ENCODE data around the gene FAM120A. TPM values are rescaled to one million over a fixed set of nuclear protein-coding genes. Genes with fewer than 3 reads are reported as not detected.

FAM120A gene
- total RNA-seq, 4 donors from 2014 or later = 44.4 to 94.7 (median 72.3) TPM

GRCh38 chr9:93574091-93574899 is 122.8 kb downstream of the FAM120A start:
- ATAC-seq (no peak), DNase-seq (no peak)
- intact Hi-C loops (cut with DNase I; ENCODE audit: low total_unique reads) = no loop called here
- H3K4me1 ChIP-seq = peaks cover 22 to 25% of the 10 kb centered on the region in 2 donors
- in situ Hi-C loops (cut with MboI; ENCODE audit: low sequenced_read_pairs in 4 of 4) = loop anchor here (25.0 kb wide), 3 partner anchors 112 to 412 kb away; partner anchors contain the start of genes FAM120A (in 1 of the 4) and FAM120AOS (in 1 of the 4)
- H3K27me3 ChIP-seq = no peaks in the 10 kb centered on the region
- no peak overlapping the region for H3K4me3 ChIP-seq
- no peaks in the 10 kb centered on the region for H3K36me3 ChIP-seq
- H3K9me3 ChIP-seq = no peaks in the 10 kb centered on the region
- no peak for TF ChIP-seq POLR2A (IDR thresholded peaks at IDR 0.05)
- TF ChIP-seq, protein P1, sequence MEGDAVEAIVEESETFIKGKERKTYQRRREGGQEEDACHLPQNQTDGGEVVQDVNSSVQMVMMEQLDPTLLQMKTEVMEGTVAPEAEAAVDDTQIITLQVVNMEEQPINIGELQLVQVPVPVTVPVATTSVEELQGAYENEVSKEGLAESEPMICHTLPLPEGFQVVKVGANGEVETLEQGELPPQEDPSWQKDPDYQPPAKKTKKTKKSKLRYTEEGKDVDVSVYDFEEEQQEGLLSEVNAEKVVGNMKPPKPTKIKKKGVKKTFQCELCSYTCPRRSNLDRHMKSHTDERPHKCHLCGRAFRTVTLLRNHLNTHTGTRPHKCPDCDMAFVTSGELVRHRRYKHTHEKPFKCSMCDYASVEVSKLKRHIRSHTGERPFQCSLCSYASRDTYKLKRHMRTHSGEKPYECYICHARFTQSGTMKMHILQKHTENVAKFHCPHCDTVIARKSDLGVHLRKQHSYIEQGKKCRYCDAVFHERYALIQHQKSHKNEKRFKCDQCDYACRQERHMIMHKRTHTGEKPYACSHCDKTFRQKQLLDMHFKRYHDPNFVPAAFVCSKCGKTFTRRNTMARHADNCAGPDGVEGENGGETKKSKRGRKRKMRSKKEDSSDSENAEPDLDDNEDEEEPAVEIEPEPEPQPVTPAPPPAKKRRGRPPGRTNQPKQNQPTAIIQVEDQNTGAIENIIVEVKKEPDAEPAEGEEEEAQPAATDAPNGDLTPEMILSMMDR (IDR thresholded peaks at IDR 0.05 in 4 of 5, conservative IDR thresholded peaks at IDR 0.05 in 1 of 5) = no peak
- H3K27ac ChIP-seq = peak overlapping the region in 1 of 4 donors; percentile 89

- peak overlapping the region; percentile 71 to 80 (median 76) for H3K4me3 ChIP-seq
- H3K4me1 ChIP-seq = peaks cover 31 to 34% of the 10 kb centered on the region in 2 donors
- TF ChIP-seq, protein P1 (IDR thresholded peaks at IDR 0.05 in 4 of 5, conservative IDR thresholded peaks at IDR 0.05 in 1 of 5) = no peak
- TF ChIP-seq POLR2A (IDR thresholded peaks at IDR 0.05) = no peak
- no peak for DNase-seq
- intact Hi-C loops (cut with DNase I; ENCODE audit: low total_unique reads) = no loop called here
- H3K36me3 ChIP-seq = no peaks in the 10 kb centered on the region
- ATAC-seq = peak in 1 of 2 donors; percentile 16
- H3K9me3 ChIP-seq = no peaks in the 10 kb centered on the region
- peak overlapping the region; percentile 84 to 89 (median 86) for H3K27ac ChIP-seq
- in situ Hi-C loops (cut with MboI; ENCODE audit: low sequenced_read_pairs in 4 of 4) = loop anchor here (25.0 kb wide), 3 partner anchors 113 to 413 kb away; partner anchors contain the start of genes FAM120A (in 1 of the 4) and FAM120AOS (in 1 of the 4)
- H3K27me3 ChIP-seq = no peaks in the 10 kb centered on the region
Measured at GRCh38 chr9:93574900-93575795, 123.7 kb downstream of the FAM120A start.

GRCh38 chr9:93575796-93576257 is 124.3 kb downstream of the FAM120A start:
- Histone ChIP-seq H3K4me1 (peaks cover 38 to 40% of the 10 kb centered on the region in 2 donors), H3K36me3 (no peaks in the 10 kb centered on the region), H3K9me3 (no peaks in the 10 kb centered on the region), H3K27me3 (no peaks in the 10 kb centered on the region), H3K27ac (peak overlapping the region; percentile 84 to 89 (median 86)), H3K4me3 (peak overlapping the region; percentile 71 to 80 (median 76))
- DNase-seq (no peak), ATAC-seq (peak; percentile 21 to 25)
- intact Hi-C loops (cut with DNase I; ENCODE audit: low total_unique reads) = no loop called here
- in situ Hi-C loops (cut with MboI; ENCODE audit: low sequenced_read_pairs in 4 of 4) = no loop called here
- TF ChIP-seq, protein P1 (IDR thresholded peaks at IDR 0.05 in 4 of 5, conservative IDR thresholded peaks at IDR 0.05 in 1 of 5) = no peak
- TF ChIP-seq POLR2A (IDR thresholded peaks at IDR 0.05) = peak in 1 of 2 donors; percentile 32

DNA sequence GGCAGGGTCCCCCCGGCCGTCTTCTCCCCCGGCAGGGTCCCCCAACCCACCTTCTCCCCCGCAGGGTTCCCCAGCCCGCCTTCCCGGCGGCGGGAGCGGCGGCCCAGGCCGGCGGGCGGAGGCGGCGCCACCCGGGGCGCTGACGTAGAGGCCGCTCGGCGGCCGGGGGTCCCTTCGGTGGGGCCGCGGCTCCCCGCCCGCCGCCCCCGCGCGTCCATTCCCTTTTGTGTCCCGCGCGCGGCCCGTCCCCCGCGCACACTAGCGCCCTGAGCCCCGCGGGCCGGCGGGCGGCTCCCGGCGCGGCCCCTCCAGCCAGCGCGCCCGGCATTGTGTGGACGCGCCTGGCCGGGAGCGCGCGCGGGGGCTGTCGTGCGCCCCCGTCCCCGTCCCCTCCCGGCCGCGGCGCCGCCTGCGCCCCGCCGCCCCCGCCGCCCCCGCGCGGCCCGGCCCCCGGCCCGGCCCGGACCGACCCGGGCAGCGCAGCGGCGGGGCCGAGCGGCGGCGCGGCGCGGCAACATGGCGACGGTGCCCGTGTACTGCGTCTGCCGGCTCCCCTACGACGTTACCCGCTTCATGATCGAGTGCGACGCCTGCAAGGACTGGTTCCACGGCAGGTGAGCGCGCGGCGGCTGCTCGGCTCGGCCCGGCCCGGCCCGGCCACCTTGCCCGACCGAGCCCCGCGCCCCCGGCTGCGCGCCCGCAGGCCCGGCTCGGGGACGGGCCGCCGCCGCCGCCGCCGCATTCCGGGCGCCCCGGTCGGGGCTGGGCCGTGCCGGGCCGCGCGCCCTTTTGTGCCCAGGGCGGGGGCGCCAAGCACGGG is 125.0 kb downstream of the FAM120A start, which contains the start of gene PHF2:
Gene PHF2, plus strand, starts transcription at position 327 of the 820 bp plus-strand sequence. Its CDS starts 190 bp downstream, at position 517.
- DNase-seq (no peak), ATAC-seq (peak; percentile 40 to 50)
- Histone ChIP-seq H3K4me1 (peaks cover 44 to 47% of the 10 kb centered on the region in 2 donors), H3K36me3 (no peaks in the 10 kb centered on the region), H3K4me3 (peak within 1 kb of the TSS; percentile 74 to 80 (median 77)), H3K27ac (peak within 1 kb of the TSS; percentile 84 to 89 (median 86)), H3K9me3 (no peaks in the 10 kb centered on the region), H3K27me3 (no peaks in the 10 kb centered on the region)
- TF ChIP-seq POLR2A (IDR thresholded peaks at IDR 0.05) = peak in 1 of 2 donors; percentile 47
- TF ChIP-seq, protein P1 (IDR thresholded peaks at IDR 0.05 in 4 of 5, conservative IDR thresholded peaks at IDR 0.05 in 1 of 5) = no peak
- in situ Hi-C loops (cut with MboI; ENCODE audit: low sequenced_read_pairs in 4 of 4) (no loop called here), intact Hi-C loops (cut with DNase I; ENCODE audit: low total_unique reads) (no loop called here)
